ENCODE results near the gene FCRL6. TPM values are rescaled to one million over a fixed set of nuclear protein-coding genes. Genes with fewer than 3 reads are reported as not detected.
A peak's percentile ranks its signal among the peaks of the same experiment; 100 is the strongest.

Gene FCRL6
- total and polyA plus RNA-seq, 4 donors = 0.45 to 1.7 (median 0.88) TPM; not detected in 1

DNA sequence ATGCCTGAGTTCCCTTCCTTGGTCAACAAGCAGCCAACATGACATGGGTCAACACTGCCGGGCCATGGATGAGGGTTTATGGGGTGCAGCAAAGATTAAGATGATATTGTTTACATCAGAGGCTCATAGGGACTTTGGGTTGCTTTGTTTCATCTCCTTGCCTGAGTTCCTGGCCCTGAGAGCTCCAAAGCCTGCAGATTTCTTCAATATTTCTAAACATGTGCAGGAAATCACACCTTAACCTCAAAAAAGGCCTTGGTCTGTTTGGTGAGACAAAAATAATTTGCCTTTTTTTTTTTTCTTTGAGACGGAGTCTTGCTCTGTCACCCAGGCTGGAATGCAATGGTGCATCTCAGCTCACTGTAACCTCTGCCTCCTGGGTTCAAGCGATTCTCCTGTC is 25.4 kb downstream of the FCRL6 start:
- H3K27me3 ChIP-seq (ENCODE audit: control insufficient read depth in 1 of 2, insufficient read depth in 2 of 2, low read length in 1 of 2) = no peaks in the 10 kb centered on the region
- WGBS, 2 donors = 94 to 100% methylated on average over 3 of the region's 3 CpGs
- intact Hi-C loops (cut with DNase I) = no loop called here
- H3K9me3 ChIP-seq (ENCODE audit: control insufficient read depth, low read length) = no peaks in the 10 kb centered on the region
- DNase-seq (no peak), ATAC-seq (ENCODE audit: low FRiP score) (no peak)
- H3K27ac ChIP-seq (ENCODE audit: low read depth in 1 of 2, low read length in 2 of 2) = no peak overlapping the region
- no peaks in the 10 kb centered on the region for H3K4me1 ChIP-seq (ENCODE audit: control insufficient read depth in 1 of 2, insufficient read depth in 2 of 2, low read length in 2 of 2)
- H3K36me3 ChIP-seq (ENCODE audit: control insufficient read depth in 1 of 2, insufficient read depth in 2 of 2, low read length in 1 of 2) = no peaks in the 10 kb centered on the region
- no peak overlapping the region for H3K4me3 ChIP-seq (ENCODE audit: low read length in 2 of 2)

DNA sequence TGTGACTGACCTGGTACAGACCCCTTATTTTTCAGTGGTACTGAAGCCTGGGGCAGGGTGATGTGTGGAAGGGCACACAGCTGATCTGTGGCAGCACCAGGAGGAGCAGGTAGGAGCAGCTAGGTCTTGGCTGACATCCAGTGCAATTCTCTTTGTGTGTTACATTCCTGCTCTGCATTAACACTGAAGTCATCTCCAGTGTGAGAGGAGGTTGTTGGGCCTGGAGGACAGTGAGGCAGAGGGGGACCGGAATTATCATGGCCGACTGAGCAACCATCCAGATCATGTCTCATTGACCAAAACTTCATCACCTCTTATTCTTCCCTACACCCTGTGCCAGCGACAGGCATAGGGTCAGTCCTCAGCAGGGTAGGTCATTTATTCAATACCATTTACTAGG is 26.0 kb downstream of the FCRL6 start:
- H3K9me3 ChIP-seq (ENCODE audit: control insufficient read depth, low read length) = no peaks in the 10 kb centered on the region
- H3K4me1 ChIP-seq (ENCODE audit: control insufficient read depth in 1 of 2, insufficient read depth in 2 of 2, low read length in 2 of 2) = no peaks in the 10 kb centered on the region
- no peaks in the 10 kb centered on the region for H3K27me3 ChIP-seq (ENCODE audit: control insufficient read depth in 1 of 2, insufficient read depth in 2 of 2, low read length in 1 of 2)
- intact Hi-C loops (cut with DNase I) = no loop called here
- WGBS, 2 donors = 95 to 100% methylated on average over 3 of the region's 3 CpGs
- no peak overlapping the region for H3K27ac ChIP-seq (ENCODE audit: low read depth in 1 of 2, low read length in 2 of 2)
- H3K4me3 ChIP-seq (ENCODE audit: low read length in 2 of 2) = no peak overlapping the region
- H3K36me3 ChIP-seq (ENCODE audit: control insufficient read depth in 1 of 2, insufficient read depth in 2 of 2, low read length in 1 of 2) = no peaks in the 10 kb centered on the region
- ATAC-seq (ENCODE audit: low FRiP score) (no peak), DNase-seq (no peak)

DNA sequence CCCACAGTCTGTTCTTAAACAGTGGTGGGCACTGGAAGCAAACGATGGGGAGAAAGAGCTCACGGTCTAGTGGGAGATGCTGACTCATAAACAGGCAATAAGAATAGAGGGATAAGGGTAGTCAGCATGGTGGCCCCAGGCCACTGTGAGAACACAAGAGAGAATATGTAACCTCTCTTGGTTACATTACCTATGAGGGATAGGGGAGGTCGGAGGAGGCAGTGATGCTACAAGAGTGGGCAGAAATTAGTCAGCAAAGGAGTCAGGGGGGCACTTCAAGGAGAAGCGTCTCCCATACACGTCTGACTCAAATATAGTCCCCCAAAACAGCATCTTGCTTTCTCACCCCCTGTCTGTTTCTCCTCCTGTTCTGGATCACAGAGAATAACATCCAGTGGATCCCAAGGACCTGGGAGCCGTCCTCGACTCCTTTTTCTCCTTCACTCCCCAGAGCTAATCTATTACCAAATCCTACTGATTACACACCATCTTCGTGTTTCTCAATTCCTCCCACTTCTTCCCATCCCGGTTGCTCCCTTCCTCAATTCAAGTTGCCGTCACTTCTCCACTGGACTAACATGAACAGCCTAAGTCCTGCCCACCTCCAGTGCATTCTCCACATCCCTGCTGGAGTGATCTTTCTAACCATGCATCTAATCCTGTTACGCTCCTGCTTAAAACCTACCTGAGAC is 26.6 kb downstream of the FCRL6 start:
- Histone ChIP-seq H3K4me1 (ENCODE audit: control insufficient read depth in 1 of 2, insufficient read depth in 2 of 2, low read length in 2 of 2) (no peaks in the 10 kb centered on the region), H3K9me3 (ENCODE audit: control insufficient read depth, low read length) (no peaks in the 10 kb centered on the region), H3K36me3 (ENCODE audit: control insufficient read depth in 1 of 2, insufficient read depth in 2 of 2, low read length in 1 of 2) (no peaks in the 10 kb centered on the region), H3K27me3 (ENCODE audit: control insufficient read depth in 1 of 2, insufficient read depth in 2 of 2, low read length in 1 of 2) (no peaks in the 10 kb centered on the region), H3K27ac (ENCODE audit: low read depth in 1 of 2, low read length in 2 of 2) (no peak overlapping the region), H3K4me3 (ENCODE audit: low read length in 2 of 2) (no peak overlapping the region)
- intact Hi-C loops (cut with DNase I) = no loop called here
- no peak for DNase-seq
- ATAC-seq (ENCODE audit: low FRiP score) = no peak
- 90 to 94% methylated on average over 11 of the region's 11 CpGs for WGBS, 2 donors

DNA sequence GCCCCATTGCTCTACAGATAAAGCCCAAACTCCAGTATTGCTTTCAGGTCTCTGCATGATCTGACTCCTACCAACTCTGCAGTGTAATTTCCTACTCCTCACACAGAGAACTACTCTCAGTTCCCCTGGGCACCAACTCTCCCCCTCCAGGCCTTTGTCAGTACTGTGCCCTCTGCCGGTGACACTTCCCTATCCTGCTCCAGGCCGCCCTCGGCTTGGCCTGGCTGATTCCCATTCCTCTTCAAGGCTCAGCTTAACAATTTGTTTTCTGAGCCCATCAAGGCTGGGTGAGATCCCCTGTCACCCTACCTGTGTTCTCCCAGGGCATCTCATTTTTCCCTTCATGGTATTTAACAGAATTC is 27.1 kb downstream of the FCRL6 start:
- intact Hi-C loops (cut with DNase I) = no loop called here

DNA sequence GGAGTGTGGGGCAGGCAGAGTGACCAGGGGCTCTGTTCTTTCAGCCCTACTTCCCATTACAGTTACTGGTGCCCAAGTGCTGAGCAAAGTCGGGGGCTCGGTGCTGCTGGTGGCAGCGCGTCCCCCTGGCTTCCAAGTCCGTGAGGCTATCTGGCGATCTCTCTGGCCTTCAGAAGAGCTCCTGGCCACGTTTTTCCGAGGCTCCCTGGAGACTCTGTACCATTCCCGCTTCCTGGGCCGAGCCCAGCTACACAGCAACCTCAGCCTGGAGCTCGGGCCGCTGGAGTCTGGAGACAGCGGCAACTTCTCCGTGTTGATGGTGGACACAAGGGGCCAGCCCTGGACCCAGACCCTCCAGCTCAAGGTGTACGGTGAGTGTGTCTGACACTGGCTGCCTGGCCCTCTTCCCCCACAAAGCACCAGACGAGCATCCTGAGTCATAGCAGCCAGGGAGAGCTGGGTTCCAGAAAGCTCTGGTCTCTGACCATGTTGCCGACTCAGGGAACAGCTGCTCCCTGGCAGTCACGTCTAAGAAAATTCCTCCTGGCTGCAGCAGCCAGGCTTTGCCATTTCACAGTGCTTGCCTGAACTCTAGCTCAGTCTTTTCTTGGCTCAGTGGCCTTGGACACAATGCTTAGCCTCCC is 27.8 kb downstream of the FCRL6 start:
- WGBS, 2 donors = 48 to 65% methylated on average over 18 of the region's 18 CpGs
- H3K36me3 ChIP-seq (ENCODE audit: control insufficient read depth in 1 of 2, insufficient read depth in 2 of 2, low read length in 1 of 2) = peaks cover 0 to 1% of the 10 kb centered on the region in 2 donors
- no peaks in the 10 kb centered on the region for H3K27me3 ChIP-seq (ENCODE audit: control insufficient read depth in 1 of 2, insufficient read depth in 2 of 2, low read length in 1 of 2)
- no peaks in the 10 kb centered on the region for H3K4me1 ChIP-seq (ENCODE audit: control insufficient read depth in 1 of 2, insufficient read depth in 2 of 2, low read length in 2 of 2)
- no peak overlapping the region for H3K4me3 ChIP-seq (ENCODE audit: low read length in 2 of 2)
- intact Hi-C loops (cut with DNase I) = no loop called here
- H3K9me3 ChIP-seq (ENCODE audit: control insufficient read depth, low read length) = no peaks in the 10 kb centered on the region
- ATAC-seq (ENCODE audit: low FRiP score) (peak; percentile 23), DNase-seq (no peak)
- no peak overlapping the region for H3K27ac ChIP-seq (ENCODE audit: low read depth in 1 of 2, low read length in 2 of 2)

More for the DNA sequence above, 27.1 kb downstream of the FCRL6 start:
- H3K4me1 ChIP-seq (ENCODE audit: control insufficient read depth in 1 of 2, insufficient read depth in 2 of 2, low read length in 2 of 2) = no peaks in the 10 kb centered on the region
- 53 to 60% methylated on average over 3 of the region's 3 CpGs for WGBS, 2 donors
- no peak overlapping the region for H3K4me3 ChIP-seq (ENCODE audit: low read length in 2 of 2)
- ATAC-seq (ENCODE audit: low FRiP score) (peak; percentile 36), DNase-seq (peak in 1 of 2 donors; percentile 81)
- peaks cover 0 to 1% of the 10 kb centered on the region in 2 donors for H3K36me3 ChIP-seq (ENCODE audit: control insufficient read depth in 1 of 2, insufficient read depth in 2 of 2, low read length in 1 of 2)
- H3K27ac ChIP-seq (ENCODE audit: low read depth in 1 of 2, low read length in 2 of 2) = no peak overlapping the region
- H3K9me3 ChIP-seq (ENCODE audit: control insufficient read depth, low read length) = no peaks in the 10 kb centered on the region
- no peaks in the 10 kb centered on the region for H3K27me3 ChIP-seq (ENCODE audit: control insufficient read depth in 1 of 2, insufficient read depth in 2 of 2, low read length in 1 of 2)

DNA sequence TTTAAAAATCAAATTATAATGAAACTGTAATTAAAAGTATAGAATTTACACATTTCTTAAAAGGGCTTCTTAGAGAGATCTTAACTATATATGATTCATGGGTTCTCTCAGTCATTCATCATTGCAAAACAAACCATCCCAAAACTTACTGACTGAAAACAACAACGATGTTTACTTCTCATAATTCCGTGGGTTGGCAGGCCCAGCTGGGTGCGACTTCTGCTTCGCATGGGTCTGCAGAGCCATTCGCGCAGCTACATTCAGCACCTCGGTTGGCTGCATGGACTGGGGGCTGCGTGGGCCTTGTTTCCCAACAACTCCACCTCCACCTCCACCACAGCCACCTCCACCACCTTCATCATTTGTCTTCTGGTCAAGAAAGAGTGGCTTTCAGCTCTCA is 28.6 kb downstream of the FCRL6 start:
- H3K4me1 ChIP-seq (ENCODE audit: control insufficient read depth in 1 of 2, insufficient read depth in 2 of 2, low read length in 2 of 2) = no peaks in the 10 kb centered on the region
- 88 to 95% methylated on average over 8 of the region's 8 CpGs for WGBS, 2 donors
- intact Hi-C loops (cut with DNase I) = no loop called here
- no peak overlapping the region for H3K4me3 ChIP-seq (ENCODE audit: low read length in 2 of 2)
- H3K36me3 ChIP-seq (ENCODE audit: control insufficient read depth in 1 of 2, insufficient read depth in 2 of 2, low read length in 1 of 2) = peaks cover 0 to 1% of the 10 kb centered on the region in 2 donors
- no peak for DNase-seq
- no peak for ATAC-seq (ENCODE audit: low FRiP score)
- no peaks in the 10 kb centered on the region for H3K9me3 ChIP-seq (ENCODE audit: control insufficient read depth, low read length)
- H3K27ac ChIP-seq (ENCODE audit: low read depth in 1 of 2, low read length in 2 of 2) = no peak overlapping the region
- H3K27me3 ChIP-seq (ENCODE audit: control insufficient read depth in 1 of 2, insufficient read depth in 2 of 2, low read length in 1 of 2) = no peaks in the 10 kb centered on the region

DNA sequence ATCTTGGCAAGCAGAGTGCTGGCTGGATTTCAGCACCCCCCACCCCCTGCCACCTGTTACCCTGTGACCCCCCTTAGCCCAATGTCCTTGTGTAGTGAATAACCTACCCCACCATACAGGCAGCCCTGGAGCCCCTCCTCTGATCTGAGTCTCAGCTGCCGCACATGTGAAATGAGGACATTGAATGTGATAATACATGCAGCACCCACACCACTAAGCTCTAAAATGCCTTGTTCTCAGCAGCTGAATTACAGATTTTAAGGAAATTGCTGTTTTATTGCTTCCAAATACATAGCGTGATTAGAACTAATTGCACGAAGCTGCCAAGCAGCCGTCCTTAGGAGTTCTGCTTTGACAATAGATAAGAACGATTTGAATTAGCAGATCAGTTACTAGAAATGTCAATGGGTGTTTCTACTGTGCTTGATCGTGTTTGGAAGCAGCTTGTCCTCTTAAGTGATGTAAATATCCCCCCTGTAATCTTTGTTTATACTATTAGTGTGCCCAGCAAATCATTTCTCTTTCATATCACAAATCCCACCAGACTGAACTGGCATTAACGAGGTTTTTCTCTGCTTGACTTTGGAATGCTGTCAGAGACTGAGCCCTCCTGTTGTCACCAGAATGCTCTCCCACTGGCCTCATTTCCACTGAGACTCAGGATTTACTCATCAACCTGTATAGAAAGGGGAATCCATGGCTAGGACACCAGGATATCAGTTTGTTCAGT is 29.4 kb downstream of the FCRL6 start:
- Histone ChIP-seq H3K9me3 (ENCODE audit: control insufficient read depth, low read length) (no peaks in the 10 kb centered on the region), H3K4me3 (ENCODE audit: low read length in 2 of 2) (no peak overlapping the region), H3K27me3 (ENCODE audit: control insufficient read depth in 1 of 2, insufficient read depth in 2 of 2, low read length in 1 of 2) (no peaks in the 10 kb centered on the region), H3K27ac (ENCODE audit: low read depth in 1 of 2, low read length in 2 of 2) (no peak overlapping the region), H3K36me3 (ENCODE audit: control insufficient read depth in 1 of 2, insufficient read depth in 2 of 2, low read length in 1 of 2) (peaks cover 0 to 1% of the 10 kb centered on the region in 2 donors), H3K4me1 (ENCODE audit: control insufficient read depth in 1 of 2, insufficient read depth in 2 of 2, low read length in 2 of 2) (no peaks in the 10 kb centered on the region)
- 56 to 62% methylated on average over 7 of the region's 7 CpGs for WGBS, 2 donors
- DNase-seq (no peak), ATAC-seq (ENCODE audit: low FRiP score) (no peak)
- intact Hi-C loops (cut with DNase I) = no loop called here

DNA sequence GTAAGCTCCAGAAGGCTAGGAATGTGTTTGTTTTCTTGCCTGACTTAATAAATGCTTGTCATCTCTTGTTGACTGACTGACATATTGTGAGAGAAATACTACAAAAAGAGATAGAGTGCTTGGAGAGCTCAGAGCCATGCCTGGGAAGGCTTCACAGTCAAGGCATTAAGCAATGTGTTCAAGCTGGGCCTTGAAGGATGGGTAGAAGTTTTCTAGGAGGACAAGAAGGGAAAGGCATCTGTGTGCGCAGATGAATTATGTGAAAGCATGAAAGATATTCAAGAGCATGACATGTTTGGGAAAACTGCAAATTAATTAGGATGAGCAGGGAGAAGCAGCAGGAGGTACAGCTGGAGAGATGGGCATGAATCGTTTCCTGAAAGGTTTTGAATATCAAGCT is 30.1 kb downstream of the FCRL6 start:
- intact Hi-C loops (cut with DNase I) = no loop called here
- Histone ChIP-seq H3K36me3 (ENCODE audit: control insufficient read depth in 1 of 2, insufficient read depth in 2 of 2, low read length in 1 of 2) (peaks cover 0 to 1% of the 10 kb centered on the region in 2 donors), H3K4me3 (ENCODE audit: low read length in 2 of 2) (no peak overlapping the region), H3K27ac (ENCODE audit: low read depth in 1 of 2, low read length in 2 of 2) (no peak overlapping the region), H3K4me1 (ENCODE audit: control insufficient read depth in 1 of 2, insufficient read depth in 2 of 2, low read length in 2 of 2) (no peaks in the 10 kb centered on the region), H3K27me3 (ENCODE audit: control insufficient read depth in 1 of 2, insufficient read depth in 2 of 2, low read length in 1 of 2) (no peaks in the 10 kb centered on the region), H3K9me3 (ENCODE audit: control insufficient read depth, low read length) (no peaks in the 10 kb centered on the region)
- no peak for DNase-seq
- WGBS, 2 donors = 90 to 95% methylated on average over 2 of the region's 2 CpGs
- no peak for ATAC-seq (ENCODE audit: low FRiP score)
